ENCODE measurements around the gene UBE2M.

The UBE2M gene

GRCh38 chr19:58551123-58551497 lies 7.3 kb downstream of the UBE2M start:
- Histone ChIP-seq H3K9me3 (ENCODE audit: severe bottlenecking) (no peaks in the 10 kb centered on the region), H3K4me1 (ENCODE audit: insufficient read depth, poor library complexity, severe bottlenecking) (peaks cover 5% of the 10 kb centered on the region), H3K27ac (ENCODE audit: poor library complexity, severe bottlenecking) (no peak overlapping the region), H3K4me3 (ENCODE audit: severe bottlenecking) (no peak overlapping the region), H3K27me3 (ENCODE audit: insufficient read depth, poor library complexity, severe bottlenecking) (no peaks in the 10 kb centered on the region), H3K36me3 (ENCODE audit: low read depth) (peaks cover 68% of the 10 kb centered on the region)
- no peak for TF ChIP-seq CTCF (IDR thresholded peaks at IDR 0.05; ENCODE audit: poor library complexity, severe bottlenecking)
- DNase-seq (ENCODE audit: low spot score) (no peak), ATAC-seq (ENCODE audit: low read depth) (no peak)

- peaks cover 70% of the 10 kb centered on the region for H3K36me3 ChIP-seq (ENCODE audit: low read depth)
- no peak for TF ChIP-seq CTCF (IDR thresholded peaks at IDR 0.05; ENCODE audit: poor library complexity, severe bottlenecking)
- no peaks in the 10 kb centered on the region for H3K9me3 ChIP-seq (ENCODE audit: severe bottlenecking)
- no peak overlapping the region for H3K4me3 ChIP-seq (ENCODE audit: severe bottlenecking)
- ATAC-seq (ENCODE audit: low read depth) (no peak), DNase-seq (ENCODE audit: low spot score) (no peak)
- peaks cover 5% of the 10 kb centered on the region for H3K4me1 ChIP-seq (ENCODE audit: insufficient read depth, poor library complexity, severe bottlenecking)
- no peak overlapping the region for H3K27ac ChIP-seq (ENCODE audit: poor library complexity, severe bottlenecking)
- H3K27me3 ChIP-seq (ENCODE audit: insufficient read depth, poor library complexity, severe bottlenecking), result no peaks in the 10 kb centered on the region
Measured at GRCh38 chr19:58550362-58551122, 7.9 kb downstream of the UBE2M start.

- Histone ChIP-seq H3K36me3 (ENCODE audit: low read depth) (peaks cover 75% of the 10 kb centered on the region), H3K4me1 (ENCODE audit: insufficient read depth, poor library complexity, severe bottlenecking) (peaks cover 5% of the 10 kb centered on the region), H3K27ac (ENCODE audit: poor library complexity, severe bottlenecking) (no peak overlapping the region), H3K4me3 (ENCODE audit: severe bottlenecking) (no peak overlapping the region), H3K9me3 (ENCODE audit: severe bottlenecking) (no peaks in the 10 kb centered on the region), H3K27me3 (ENCODE audit: insufficient read depth, poor library complexity, severe bottlenecking) (no peaks in the 10 kb centered on the region)
- DNase-seq (ENCODE audit: low spot score), result no peak
- no peak for TF ChIP-seq CTCF (IDR thresholded peaks at IDR 0.05; ENCODE audit: poor library complexity, severe bottlenecking)
- ATAC-seq (ENCODE audit: low read depth), result no peak
Measured at GRCh38 chr19:58549664-58550361, 8.6 kb downstream of the UBE2M start.

GRCh38 chr19:58548859-58549663 lies 9.3 kb downstream of the UBE2M start:
- no peak for DNase-seq (ENCODE audit: low spot score)
- no peak for TF ChIP-seq CTCF (IDR thresholded peaks at IDR 0.05; ENCODE audit: poor library complexity, severe bottlenecking)
- Histone ChIP-seq H3K4me1 (ENCODE audit: insufficient read depth, poor library complexity, severe bottlenecking) (peaks cover 5% of the 10 kb centered on the region), H3K4me3 (ENCODE audit: severe bottlenecking) (no peak overlapping the region), H3K36me3 (ENCODE audit: low read depth) (peaks cover 75% of the 10 kb centered on the region), H3K9me3 (ENCODE audit: severe bottlenecking) (no peaks in the 10 kb centered on the region), H3K27me3 (ENCODE audit: insufficient read depth, poor library complexity, severe bottlenecking) (no peaks in the 10 kb centered on the region), H3K27ac (ENCODE audit: poor library complexity, severe bottlenecking) (no peak overlapping the region)
- ATAC-seq (ENCODE audit: low read depth), result no peak
